Measurements from ENCODE around the gene MEF2C.

GRCh38 chr5:88746438-88746882 is 136.5 kb downstream of the MEF2C start:
- no peak for TF ChIP-seq MXI1 (conservative IDR thresholded peaks at IDR 0.05; ENCODE audit: poor library complexity, severe bottlenecking)
- TF ChIP-seq CTCF (IDR thresholded peaks at IDR 0.05; ENCODE audit: poor library complexity, severe bottlenecking) = no peak
- no peak for TF ChIP-seq REST (IDR thresholded peaks at IDR 0.05; ENCODE audit: borderline replicate concordance)
- no peak for TF ChIP-seq POLR2AphosphoS5 (IDR thresholded peaks at IDR 0.05)
